HepG2 (cell line): ENCODE results near the gene MADD. TPM values are rescaled to one million over a fixed set of nuclear protein-coding genes. Genes with fewer than 3 reads are reported as not detected.

Experiments
- ADNP ChIP-seq: sonication (generic); formaldehyde crosslinking; IDR thresholded peaks from 2 replicates; pipeline ENCODE4 v1.4.0; 2020; ENCODE audit warnings: missing genetic modification reagents
- ARNTL ChIP-seq: sonication (generic); formaldehyde crosslinking; IDR thresholded peaks from 2 replicates; pipeline ENCODE4 v1.4.0; 2020; ENCODE audit warnings: mild to moderate bottlenecking, missing genetic modification reagents
- CBFB ChIP-seq: sonication (generic); formaldehyde crosslinking; IDR thresholded peaks from 2 replicates; pipeline ENCODE4 v1.4.0; 2020; ENCODE audit warnings: missing genetic modification reagents
- CCDC6 ChIP-seq: sonication (generic); formaldehyde crosslinking; IDR thresholded peaks from 2 replicates; pipeline ENCODE4 v1.8.1; 2022; ENCODE audit warnings: mild to moderate bottlenecking, missing genetic modification reagents, moderate library complexity
- CENPX ChIP-seq: sonication (generic); formaldehyde crosslinking; IDR thresholded peaks from 2 replicates; pipeline ENCODE4 v1.9.0; 2021; ENCODE audit warnings: mild to moderate bottlenecking, missing genetic modification reagents, moderate library complexity
- CSRNP1 ChIP-seq: sonication (generic); formaldehyde crosslinking; IDR thresholded peaks from 2 replicates; pipeline ENCODE4 v1.8.1; 2023; ENCODE audit warnings: mild to moderate bottlenecking, missing genetic modification reagents
- ELF1 ChIP-seq: sonication (generic); formaldehyde crosslinking; IDR thresholded peaks from 2 replicates; pipeline ENCODE4 v1.4.0; 2020; ENCODE audit warnings: missing genetic modification reagents
- HIVEP1 ChIP-seq: sonication (generic); formaldehyde crosslinking; IDR thresholded peaks from 2 replicates; pipeline ENCODE4 v1.4.0; 2020; ENCODE audit warnings: mild to moderate bottlenecking, missing genetic modification reagents
- HMG20A ChIP-seq: IDR thresholded peaks from 2 replicates; pipeline ENCODE4 v1.6.1; 2016; ENCODE audit warnings: borderline replicate concordance
- HNRNPL ChIP-seq: fragments of 200-400 bp; formaldehyde crosslinking; IDR thresholded peaks from 2 replicates; pipeline ENCODE4 v1.6.1; 2017; ENCODE audit warnings: mild to moderate bottlenecking, low read depth, low read length
- MEF2D ChIP-seq: sonication (generic); formaldehyde crosslinking; IDR thresholded peaks from 2 replicates; pipeline ENCODE4 v1.5.1; 2020; ENCODE audit warnings: mild to moderate bottlenecking, missing genetic modification reagents
- NCOA5 ChIP-seq: sonication (generic); formaldehyde crosslinking; IDR thresholded peaks from 2 replicates; pipeline ENCODE4 v1.4.0; 2020; ENCODE audit warnings: missing genetic modification reagents
- PBX3 ChIP-seq: sonication (generic); formaldehyde crosslinking; IDR thresholded peaks from 2 replicates; pipeline ENCODE4 v1.8.1; 2023; ENCODE audit warnings: missing genetic modification reagents, inconsistent platforms, borderline replicate concordance
- PHF21A ChIP-seq: sonication (generic); formaldehyde crosslinking; IDR thresholded peaks from 2 replicates; pipeline ENCODE4 v1.5.0; 2020; ENCODE audit warnings: mild to moderate bottlenecking, missing genetic modification reagents
- RAD51 ChIP-seq: fragments of 450-650 bp; IDR thresholded peaks from 2 replicates; pipeline ENCODE4 v1.6.1; 2016; ENCODE audit warnings: borderline replicate concordance
- RBM22 ChIP-seq: fragments of 200-400 bp; formaldehyde crosslinking; optimal IDR thresholded peaks from 2 replicates; pipeline ENCODE3; 2017; ENCODE audit warnings: mild to moderate bottlenecking, low read length, moderate library complexity
- SETDB1 ChIP-seq: sonication (generic); formaldehyde crosslinking; IDR thresholded peaks from 2 replicates; pipeline ENCODE4 v1.5.1; 2020; ENCODE audit warnings: missing genetic modification reagents, mild to moderate bottlenecking, borderline replicate concordance
- SKI ChIP-seq: fragments of 450-650 bp; IDR thresholded peaks from one replicate; pipeline ENCODE4 v1.6.1; 2018; ENCODE audit warnings: mild to moderate bottlenecking; ENCODE audit not compliant: partially characterized antibody
- TCF7L2 ChIP-seq: IDR thresholded peaks from 2 replicates; pipeline ENCODE4 v1.6.1; 2011; ENCODE audit warnings: mild to moderate bottlenecking, low read depth, low read length, moderate library complexity
- YEATS2 ChIP-seq: sonication (generic); formaldehyde crosslinking; IDR thresholded peaks from 2 replicates; pipeline ENCODE4 v1.4.0; 2020; ENCODE audit warnings: missing genetic modification reagents, borderline replicate concordance
- ZNF296 ChIP-seq: sonication (generic); formaldehyde crosslinking; conservative IDR thresholded peaks from 2 replicates; pipeline ENCODE4 v1.5.0; 2020; ENCODE audit warnings: mild to moderate bottlenecking, missing genetic modification reagents
- ZNF770 ChIP-seq: sonication (generic); formaldehyde crosslinking; IDR thresholded peaks from 2 replicates; pipeline ENCODE4 v1.5.0; 2020; ENCODE audit warnings: mild to moderate bottlenecking, missing genetic modification reagents
- ZNF772 ChIP-seq: sonication (generic); formaldehyde crosslinking; IDR thresholded peaks from 2 replicates; pipeline ENCODE4 v1.5.0; 2020; ENCODE audit warnings: mild to moderate bottlenecking, missing genetic modification reagents
- ZSCAN30 ChIP-seq: sonication (generic); formaldehyde crosslinking; IDR thresholded peaks from 2 replicates; pipeline ENCODE4 v1.5.0; 2020; ENCODE audit warnings: mild to moderate bottlenecking, missing genetic modification reagents
- polyA plus RNA-seq, 8 experiments: library from polyadenylated mRNA; depleted of rRNA in 3 of 8; stranded (reverse) in 7 of 8; unstranded in 1 of 8; fragments of >200 nt; fragmentation: Illumina TruSeq in 4 of 8; extraction: Trizol in 4 of 8; gene quantifications; 2 replicates each; pipeline versions ENCODE4 v1.2.1 to v1.2.3, GENCODE V29; 2011 to 2016; ENCODE audit warnings: low read depth in 4 of 8, missing spikeins in 1 of 8, mixed read lengths in 1 of 8; ENCODE audit not compliant: insufficient read depth in 1 of 8
- total RNA-seq, 5 experiments: library from RNA; depleted of rRNA; stranded (reverse); fragments of >200 nt; fragmentation: Illumina TruSeq; extraction: Trizol; gene quantifications; 2 replicates each; pipeline ENCODE4 v1.2.3, GENCODE V29; 2016; ENCODE audit warnings: low read depth in 1 of 5

The MADD gene
- total and polyA plus RNA-seq, 2 of the 13 experiments (the other 11 are each of a cell fraction or from before 2014, with no cell fraction given) = 18.0 to 29.2 TPM

- TF ChIP-seq ELF1 (CRISPR knock-in tag) (peak; percentile 56; the same call in 1 of the 2 replicates), CCDC6 (CRISPR knock-in tag) (peak; percentile 83; the same call in 1 of the 2 replicates), CBFB (CRISPR knock-in tag) (peak; percentile 97), CENPX (CRISPR knock-in tag) (no peak), RBM22 (no peak), ZSCAN30 (CRISPR knock-in tag) (no peak), PBX3 (no peak), YEATS2 (peak; percentile 58; the same call in 1 of the 2 replicates), HNRNPL (peak; percentile 57; the same call in 1 of the 2 replicates), PHF21A (CRISPR knock-in tag) (peak; percentile 24; the same call in 1 of the 2 replicates), HMG20A (CRISPR knock-in tag) (no peak), ZNF772 (peak; percentile 75; the same call in 1 of the 2 replicates), ADNP (CRISPR knock-in tag) (no peak), CSRNP1 (CRISPR knock-in tag) (no peak), TCF7L2 (no peak), SETDB1 (no peak), RAD51 (no peak), HIVEP1 (CRISPR knock-in tag) (no peak), ZNF770 (no peak), NCOA5 (CRISPR knock-in tag) (no peak), SKI (peak; percentile 69), ARNTL (CRISPR knock-in tag) (no peak), ZNF296 (CRISPR knock-in tag) (no peak), MEF2D (CRISPR knock-in tag) (no peak)
Measured at GRCh38 chr11:47355283-47356128, 85.6 kb downstream of the MADD start (continued).
